GM21390 (cell line): ENCODE measurements around the gene CHMP1B.

Experiments used
- ATAC-seq: cut with Tn5 transposase; IDR thresholded peaks from one replicate; pipeline ENCODE4 v1.9.1; 2021; ENCODE audit not compliant: unreplicated experiment

Gene CHMP1B

DNA sequence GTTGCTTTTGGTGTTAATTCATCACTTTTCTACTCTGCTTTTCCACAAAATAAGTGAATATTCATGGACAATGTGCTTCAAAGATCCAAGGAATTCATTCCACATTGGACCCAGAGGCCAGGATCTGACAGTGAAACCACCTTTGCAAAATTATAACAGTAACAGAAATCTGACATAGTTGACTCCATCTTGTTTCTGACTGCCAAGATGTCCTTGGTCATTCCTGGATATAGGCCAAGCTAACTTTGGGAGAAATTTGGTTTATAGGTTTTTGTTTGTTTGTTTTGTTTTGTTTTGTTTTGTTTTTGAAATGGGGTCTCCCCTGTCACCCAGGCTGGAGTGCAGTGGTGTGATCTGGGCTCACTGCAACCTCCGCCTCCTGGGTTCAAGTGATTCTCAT is 46.6 kb downstream of the CHMP1B start:
- ATAC-seq, result no peak

DNA sequence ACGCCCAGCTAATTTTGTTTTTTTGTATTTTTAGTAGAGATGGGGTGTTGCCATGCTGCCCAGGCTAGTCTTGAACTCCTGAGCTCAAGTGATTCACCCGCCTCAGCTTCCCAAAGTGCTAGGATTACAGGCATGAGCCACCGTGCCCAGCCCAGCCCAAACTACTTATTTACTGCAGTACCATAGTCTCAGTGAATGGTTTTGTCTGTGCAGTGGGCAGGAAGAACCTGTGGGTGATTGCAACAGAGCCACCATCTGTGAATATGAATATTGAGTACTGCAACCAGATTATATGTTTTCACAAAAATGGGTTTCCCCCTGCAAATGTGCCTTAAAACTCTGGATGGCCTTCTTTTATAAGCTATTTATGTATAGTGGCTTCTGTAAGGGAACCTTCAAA is 47.9 kb downstream of the CHMP1B start:
- no peak for ATAC-seq

DNA sequence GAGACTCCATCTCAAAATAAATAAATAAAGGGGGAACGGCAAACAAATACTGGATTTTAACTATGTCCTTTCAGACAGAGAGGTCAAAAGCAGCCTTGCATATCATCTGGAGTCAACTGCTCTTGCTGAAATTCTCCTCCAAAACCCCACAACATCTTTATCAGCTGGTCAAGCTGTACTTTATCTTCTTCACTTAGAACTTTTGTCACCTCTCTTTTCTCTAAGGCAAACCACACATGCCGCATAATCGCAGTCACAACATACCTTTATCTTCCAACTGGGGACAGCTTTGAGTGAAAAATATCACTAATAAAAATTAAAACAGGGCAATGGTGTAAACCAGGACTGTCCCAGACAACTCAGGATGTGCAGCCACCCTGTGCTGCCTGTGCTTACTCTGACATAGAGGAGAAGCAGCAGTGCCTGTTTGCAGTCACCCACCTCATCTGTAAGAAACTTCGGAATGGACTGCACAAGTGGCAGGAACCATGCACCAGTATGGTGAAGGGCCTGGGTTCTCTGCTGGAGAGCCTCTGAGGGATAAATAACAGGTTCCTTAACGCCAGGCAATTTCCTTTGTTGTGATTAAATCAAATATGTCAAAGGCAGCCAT is 50.7 kb downstream of the CHMP1B start:
- ATAC-seq, result no peak

DNA sequence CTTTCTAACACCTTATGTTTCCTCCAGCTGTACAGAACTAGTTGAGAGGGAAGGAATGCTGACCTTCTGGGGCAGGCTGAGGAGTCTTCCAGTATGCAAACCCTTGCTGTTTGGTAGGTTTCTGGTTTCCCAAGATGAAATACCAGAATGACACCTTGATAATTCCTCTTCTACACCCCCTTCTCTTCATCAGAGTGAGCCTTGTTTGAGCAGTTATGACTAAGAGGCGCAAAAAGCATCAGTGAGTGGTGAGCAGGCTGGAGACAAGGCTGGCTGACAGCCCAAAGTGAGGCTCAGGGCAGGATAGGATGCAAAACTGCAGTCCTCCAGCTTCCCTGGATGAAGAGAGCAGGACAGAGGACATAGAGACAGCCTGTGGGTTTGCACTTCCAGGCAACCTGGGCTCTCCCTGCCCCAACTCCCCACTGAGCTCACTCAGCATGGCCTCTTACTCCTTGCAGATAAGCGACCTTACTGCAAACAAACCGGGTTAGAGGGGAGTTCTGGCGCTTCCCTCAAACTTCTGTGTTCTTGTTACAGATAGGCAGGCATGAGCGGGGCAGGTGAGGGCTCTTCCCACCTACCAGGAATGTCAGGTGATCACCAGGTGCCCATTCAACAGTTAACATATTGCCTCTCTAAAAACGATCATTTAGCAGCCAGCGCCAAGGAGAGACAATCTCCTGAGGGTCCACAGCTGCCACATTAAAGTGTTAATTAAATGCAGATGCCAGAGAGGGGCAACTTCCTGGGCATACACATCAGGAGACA is 51.5 kb downstream of the CHMP1B start:
- ATAC-seq, result no peak
